ENCODE data around the gene VPS13D. TPM values are rescaled to one million over a fixed set of nuclear protein-coding genes. Genes with fewer than 3 reads are reported as not detected.

Gene VPS13D
- total and polyA plus RNA-seq, 2 donors (not counting 3 experiments of a cell fraction or from before 2014, with no cell fraction given): 13.6 to 48.5 TPM

DNA sequence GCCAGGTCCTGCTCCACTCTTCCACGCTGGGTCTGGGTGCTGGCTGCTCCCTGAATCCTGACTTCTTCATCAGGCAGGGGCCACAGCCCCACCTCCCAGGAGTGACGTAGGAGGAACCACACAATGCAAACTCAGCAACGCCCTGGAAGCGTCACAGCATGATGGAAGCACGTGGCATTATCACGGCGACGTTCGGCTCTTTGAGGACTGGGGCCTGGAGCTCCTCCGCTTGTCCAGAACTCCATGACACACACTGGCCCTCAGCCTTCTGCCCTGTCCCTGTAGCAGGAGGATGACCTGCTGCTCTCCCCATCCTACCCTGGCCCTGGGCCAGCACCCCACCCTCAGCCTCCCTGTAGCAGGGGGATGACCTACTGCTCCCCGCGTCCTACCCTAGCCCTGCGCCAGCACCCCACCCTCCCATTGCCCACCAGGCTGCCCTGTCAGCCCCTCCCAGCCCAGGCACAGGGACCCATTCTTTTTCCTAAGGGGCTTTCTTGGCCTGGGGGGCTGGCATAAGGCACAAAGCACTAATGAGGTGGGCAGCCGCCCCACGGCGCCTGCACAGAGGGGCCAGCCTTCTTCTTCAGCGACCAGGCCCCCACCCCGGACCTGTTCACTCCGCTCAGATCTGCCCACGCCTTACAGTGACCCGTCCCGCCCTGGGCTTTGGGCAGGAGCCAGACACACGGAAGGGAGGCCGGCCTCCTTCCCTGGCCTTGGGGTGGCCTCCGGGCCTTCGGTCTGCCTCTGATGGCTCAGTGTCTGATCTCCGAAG lies 322.5 kb downstream of the VPS13D start:
- no peak for DNase-seq (ENCODE audit: low read depth, low spot score)
- intact Hi-C loops (cut with micrococcal nuclease): no loop called here
- Histone ChIP-seq H3K36me3 (ENCODE audit: control insufficient read depth in 2 of 2, extremely low read depth in 1 of 2, insufficient read depth in 2 of 2, low read length in 2 of 2) (no peaks in the 10 kb centered on the region), H3K4me3 (replicated peaks in 1 of 3; ENCODE audit: insufficient read depth in 1 of 3, low read depth in 1 of 3, low read length in 3 of 3) (no peak overlapping the region), H3K79me2 (ENCODE audit: control insufficient read depth, insufficient read depth, low read length) (no peaks in the 10 kb centered on the region), H3K4me1 (ENCODE audit: control insufficient read depth, extremely low read depth, insufficient read depth, low read length) (peaks cover 12% of the 10 kb centered on the region), H2AFZ (ENCODE audit: low read depth, low read length) (no peak overlapping the region), H3K27ac (ENCODE audit: insufficient read depth, low read depth, low read length) (no peak overlapping the region), H3K9me1 (replicated peaks; ENCODE audit: control insufficient read depth, extremely low read depth, insufficient read depth, low read length) (no peaks in the 10 kb centered on the region), H3K4me2 (ENCODE audit: insufficient read depth, low read length) (no peak overlapping the region), H3K27me3 (ENCODE audit: control insufficient read depth in 2 of 2, insufficient read depth in 2 of 2, low read length in 2 of 2) (no peaks in the 10 kb centered on the region), H4K20me1 (replicated peaks; ENCODE audit: control insufficient read depth, extremely low read depth, insufficient read depth, low read length) (no peaks in the 10 kb centered on the region), H3K9ac (replicated peaks; ENCODE audit: extremely low read depth, insufficient read depth, low read length) (no peak overlapping the region), H3K9me3 (replicated peaks; ENCODE audit: control insufficient read depth, insufficient read depth, low read length) (no peaks in the 10 kb centered on the region)
- ChIA-PET POLR2A (no interaction called here), CTCF (no interaction called here)
- FAIRE-seq: no peak
- no TSS peak for BruUV-seq (replicated peaks)
- dilution Hi-C loops (cut with MboI; ENCODE audit: extremely low pct_ligation_motif_present, low sequenced_read_pairs): no loop called here
- TF ChIP-seq MYC (IDR thresholded peaks at IDR 0.05; ENCODE audit: low read depth, low read length): no peak
- TF ChIP-seq CTCF (IDR thresholded peaks at IDR 0.05; ENCODE audit: extremely low read depth in 1 of 2, insufficient read depth in 1 of 2, low read depth in 1 of 2, low read length in 2 of 2): no peak
- TF ChIP-seq JUN (IDR thresholded peaks at IDR 0.05; ENCODE audit: borderline replicate concordance, insufficient read depth, insufficient read length, low read depth): no peak
- no peak for TF ChIP-seq MAX (IDR thresholded peaks at IDR 0.05; ENCODE audit: insufficient read depth, insufficient read length)
- no peak for TF ChIP-seq POLR2AphosphoS5 (IDR thresholded peaks at IDR 0.05; ENCODE audit: insufficient read depth, low read depth, low read length)
- no peak for TF ChIP-seq EZH2 (IDR thresholded peaks at IDR 0.05; ENCODE audit: borderline replicate concordance, low read depth, low read length, severe bottlenecking)
- no peak for TF ChIP-seq POLR2A (IDR thresholded peaks at IDR 0.05; ENCODE audit: low read depth, low read length)
- no peak for TF ChIP-seq FOS (IDR thresholded peaks at IDR 0.05; ENCODE audit: borderline replicate concordance, insufficient read depth, low read length)
- TF ChIP-seq GATA2 (IDR thresholded peaks at IDR 0.05; ENCODE audit: insufficient read depth, insufficient read length, low read depth, low read length): no peak

Data from endothelial cell of umbilical vein (primary cell).